Activated CD4-positive, CD25-positive, alpha-beta regulatory T cell treated with anti-CD3 and anti-CD28 coated beads, Interleukin-2, amount 50 U/mL, for 16 hours (primary cell): ENCODE results near the gene NOS1AP.
"Not testable (repeated sequence)": the region's sequence is repeated elsewhere in the genome, so short reads cannot be mapped to it uniquely, and the experiment has no call there.

Experiments
- DNase-seq: peaks from one replicate; pipeline ENCODE4 v3.0.0-alpha.2; 2020; ENCODE audit warnings: low read depth, low spot score

The NOS1AP gene

DNA sequence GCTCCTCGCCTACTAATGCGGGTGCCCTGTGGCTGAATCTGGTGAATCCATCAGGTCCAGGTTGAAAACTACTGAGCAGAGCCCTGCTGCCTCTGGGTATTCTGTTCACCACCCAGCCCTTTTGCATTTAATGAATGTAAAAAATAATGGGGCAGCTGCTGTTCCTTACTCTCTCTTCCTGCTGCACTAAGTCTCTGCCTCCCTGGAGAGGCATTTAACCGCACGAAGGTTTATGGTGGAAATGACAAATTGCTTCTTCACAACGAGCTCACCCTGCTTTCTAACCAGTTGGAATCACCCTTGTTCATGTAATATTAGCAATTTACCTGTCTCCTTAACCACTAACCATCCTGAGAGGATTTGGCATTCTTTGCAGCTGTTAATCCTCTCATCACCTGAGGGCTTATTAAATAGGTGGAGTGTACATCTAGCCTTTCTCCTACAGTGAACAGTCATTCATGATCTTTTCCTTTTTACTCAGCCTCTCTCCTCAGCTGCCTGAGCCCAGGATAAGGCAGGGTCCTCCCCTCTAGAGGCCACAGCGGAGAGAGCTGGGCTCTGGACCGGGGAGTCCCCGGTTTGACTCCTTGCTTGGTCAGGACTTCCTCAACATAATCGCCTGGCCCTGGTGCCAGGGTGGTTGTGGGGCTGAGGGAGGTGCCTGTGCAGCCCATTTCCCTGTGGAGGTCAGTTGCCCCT is 97.6 kb downstream of the NOS1AP start:
- no peak for DNase-seq

DNA sequence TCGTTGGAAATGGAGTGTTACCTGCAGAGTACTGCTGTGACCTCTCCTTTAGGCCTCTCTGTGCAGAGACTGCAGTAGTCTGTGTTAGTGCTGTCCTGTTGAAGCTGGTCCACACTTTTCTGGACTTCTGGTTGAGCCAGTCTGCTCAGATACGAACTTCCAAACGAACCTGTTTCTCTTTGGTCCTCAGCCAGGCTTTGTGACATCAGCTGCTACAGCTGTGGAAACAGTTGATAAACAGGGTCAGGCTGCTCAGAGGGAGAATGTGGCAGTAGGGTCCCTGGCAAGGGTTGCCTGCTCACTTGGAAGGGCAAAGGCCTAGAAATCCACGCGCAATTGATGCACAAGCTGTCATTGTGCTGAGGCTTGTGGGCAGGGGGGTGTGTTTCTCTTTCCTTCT is 98.8 kb downstream of the NOS1AP start:
- DNase-seq, result no peak

DNA sequence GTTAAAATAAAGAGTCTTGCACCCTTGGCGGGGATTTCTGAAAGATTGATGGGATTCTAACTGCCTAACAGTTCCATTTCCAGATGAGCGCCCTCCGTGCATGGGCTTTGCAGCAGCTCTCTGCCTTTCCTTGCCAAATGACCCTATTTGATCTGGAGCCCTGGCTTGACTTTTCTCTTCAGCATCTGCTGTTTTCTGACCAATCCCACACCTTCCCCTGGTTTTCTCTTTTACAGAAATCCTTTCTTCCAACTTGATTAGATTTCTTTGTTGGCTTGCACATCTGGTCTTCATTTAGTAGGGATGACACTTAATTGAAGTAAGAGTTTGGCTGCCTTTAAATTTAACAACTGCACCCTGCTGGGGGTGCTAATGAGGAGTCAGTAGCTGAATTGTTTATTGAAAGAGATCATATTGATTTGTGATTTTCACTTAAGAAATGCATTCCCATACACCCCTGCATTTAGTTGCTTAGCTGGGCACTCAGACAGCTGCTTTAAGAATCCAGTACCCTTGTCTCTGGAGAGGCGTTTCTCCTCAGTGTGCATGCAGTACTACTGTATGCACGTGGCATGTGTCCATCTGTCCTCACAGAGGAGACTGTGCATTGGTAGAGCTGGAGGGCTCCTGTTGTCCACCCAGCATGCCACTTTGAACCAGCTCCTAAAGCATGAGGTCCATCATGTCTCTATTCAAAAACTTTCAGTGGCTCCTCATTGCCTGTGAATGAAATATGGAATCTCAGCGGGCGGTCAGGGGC is 99.7 kb downstream of the NOS1AP start:
- no peak for DNase-seq

DNA sequence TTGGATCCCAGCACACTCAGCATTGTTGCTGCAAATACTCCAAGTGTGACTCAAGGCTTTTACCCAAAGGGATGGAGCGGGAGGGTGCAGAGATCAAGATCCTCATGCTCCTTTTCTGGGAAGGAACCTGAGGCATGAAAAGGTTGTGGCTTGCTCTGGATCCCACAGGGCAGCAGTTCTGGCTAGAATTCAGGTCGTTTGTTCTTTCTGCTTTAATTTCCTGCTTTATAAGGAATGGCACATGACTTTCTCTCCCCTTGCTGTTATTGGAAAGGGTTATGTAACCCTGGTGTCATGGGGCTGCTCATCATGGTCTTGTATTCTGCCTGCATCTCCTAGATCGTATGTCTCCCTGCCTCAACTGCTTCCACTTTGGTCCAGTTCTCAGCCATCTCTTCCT is 101.6 kb downstream of the NOS1AP start:
- no peak for DNase-seq

DNA sequence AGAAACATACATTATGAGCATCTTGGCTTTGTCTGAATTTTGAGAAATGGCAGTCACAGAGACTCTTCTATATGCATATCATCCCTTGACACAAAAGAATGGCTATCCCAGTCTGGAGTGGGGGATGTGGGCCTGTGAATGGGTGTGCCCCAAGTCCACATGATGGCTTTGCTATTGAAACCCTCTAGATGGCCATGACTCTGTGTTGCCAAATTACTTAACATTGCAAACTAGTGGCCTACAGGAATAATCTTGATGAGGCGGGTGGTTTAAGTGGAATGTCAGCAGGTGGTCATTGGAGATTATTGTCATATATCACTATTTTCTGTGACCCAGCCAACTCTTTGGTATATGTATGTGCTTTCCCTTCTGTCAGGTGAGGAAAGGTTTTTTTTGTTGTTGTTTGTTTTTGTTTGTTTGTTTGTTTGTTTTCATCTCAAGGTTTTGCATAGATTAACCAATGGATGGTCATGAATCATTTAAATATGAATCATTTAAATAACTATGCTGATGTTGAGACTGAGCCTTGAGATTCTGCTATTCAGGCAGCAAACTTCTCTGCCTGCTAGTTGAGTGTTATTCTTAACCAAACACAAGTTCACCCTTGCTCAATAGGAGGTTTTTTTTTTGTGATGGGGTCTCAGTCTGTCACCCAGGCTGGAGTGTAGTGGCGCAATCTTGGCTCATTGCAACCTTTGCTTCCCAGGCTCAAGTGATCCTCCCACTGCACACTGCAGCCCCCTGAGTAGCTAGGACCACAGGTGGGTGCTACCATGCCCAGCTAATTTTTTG is 103.0 kb downstream of the NOS1AP start:
- DNase-seq, result no peak

DNA sequence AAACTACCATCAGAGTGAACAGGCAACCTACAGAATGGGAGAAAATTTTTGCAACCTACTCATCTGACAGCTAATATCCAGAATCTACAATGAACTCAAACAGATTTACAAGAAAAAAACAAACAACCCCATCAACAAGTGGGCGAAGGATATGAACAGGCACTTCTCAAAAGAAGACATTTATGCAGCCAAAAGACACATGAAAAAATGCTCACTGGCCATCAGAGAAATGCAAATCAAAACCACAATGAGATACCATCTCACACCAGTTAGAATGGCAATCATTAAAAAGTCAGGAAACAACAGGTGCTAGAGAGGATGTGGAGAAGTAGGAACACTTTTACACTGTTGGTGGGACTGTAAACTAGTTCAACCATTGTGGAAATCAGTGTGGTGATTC is 104.1 kb downstream of the NOS1AP start:
- DNase-seq, result not testable (repeated sequence)

DNA sequence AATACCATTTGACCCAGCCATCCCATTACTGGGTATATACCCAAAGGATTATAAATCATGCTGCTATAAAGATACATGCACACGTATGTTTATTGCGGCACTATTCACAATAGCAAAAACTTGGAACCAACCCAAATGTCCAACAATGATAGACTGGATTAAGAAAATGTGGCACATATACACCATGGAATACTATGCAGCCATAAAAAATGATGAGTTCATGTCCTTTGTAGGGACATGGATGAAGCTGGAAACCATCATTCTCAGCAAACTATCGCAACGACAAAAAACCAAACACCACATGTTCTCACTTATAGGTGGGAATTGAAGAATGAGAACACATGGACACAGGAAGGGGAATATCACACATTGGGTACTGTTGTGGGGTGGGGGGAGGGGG is 104.5 kb downstream of the NOS1AP start:
- DNase-seq, result not testable (repeated sequence)

DNA sequence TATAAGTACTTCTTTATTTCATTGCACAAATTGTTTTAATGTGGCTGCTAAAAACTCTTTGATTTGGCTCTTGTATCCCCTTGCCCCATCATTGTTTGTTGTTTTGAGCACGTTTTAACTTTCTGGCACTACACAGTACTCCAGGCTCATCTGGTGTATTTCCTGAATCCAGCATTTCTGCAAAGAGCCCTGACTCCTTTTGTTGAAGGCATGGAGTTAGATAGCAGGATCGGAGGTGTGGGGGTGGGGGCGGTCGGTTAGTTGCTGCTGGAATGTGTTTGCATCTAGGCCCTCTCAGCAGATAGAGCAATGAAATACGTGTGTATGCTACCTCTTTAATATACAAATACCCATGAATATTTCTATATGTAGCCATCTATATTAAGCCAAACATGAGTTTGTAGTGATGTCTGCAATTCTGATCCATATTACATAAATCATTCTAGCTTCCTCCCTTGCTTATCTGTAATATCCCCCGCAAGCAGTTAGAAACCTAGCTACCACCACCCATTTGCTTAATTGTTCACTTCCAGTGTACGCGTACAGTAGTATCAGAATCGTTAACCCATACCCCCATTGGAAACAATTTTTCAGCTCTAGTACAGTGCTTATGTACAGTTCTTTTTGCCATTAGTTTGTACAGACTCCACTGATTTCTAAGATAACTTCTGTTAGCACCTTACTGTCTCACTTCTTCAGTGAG is 106.0 kb downstream of the NOS1AP start:
- no peak for DNase-seq

DNA sequence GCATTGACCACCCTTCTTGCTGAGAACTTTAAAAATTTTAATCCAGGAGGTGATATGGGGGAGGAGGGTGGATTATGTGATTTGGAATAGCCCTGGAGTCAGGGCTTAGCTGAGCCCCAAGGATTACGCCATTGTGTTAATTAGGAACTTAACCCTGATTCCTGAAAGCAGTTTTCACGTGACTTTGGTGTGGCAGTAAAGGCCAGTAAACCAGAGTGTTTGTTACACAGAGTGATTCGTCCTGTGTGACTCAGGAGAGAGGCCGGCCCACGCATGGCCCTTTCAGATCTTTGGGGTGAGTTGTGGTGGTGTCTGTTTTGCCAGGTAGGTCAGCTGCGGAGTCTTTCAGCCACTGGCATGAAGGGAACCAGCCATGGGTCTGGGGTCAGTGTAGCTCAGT is 107.6 kb downstream of the NOS1AP start:
- no peak for DNase-seq

DNA sequence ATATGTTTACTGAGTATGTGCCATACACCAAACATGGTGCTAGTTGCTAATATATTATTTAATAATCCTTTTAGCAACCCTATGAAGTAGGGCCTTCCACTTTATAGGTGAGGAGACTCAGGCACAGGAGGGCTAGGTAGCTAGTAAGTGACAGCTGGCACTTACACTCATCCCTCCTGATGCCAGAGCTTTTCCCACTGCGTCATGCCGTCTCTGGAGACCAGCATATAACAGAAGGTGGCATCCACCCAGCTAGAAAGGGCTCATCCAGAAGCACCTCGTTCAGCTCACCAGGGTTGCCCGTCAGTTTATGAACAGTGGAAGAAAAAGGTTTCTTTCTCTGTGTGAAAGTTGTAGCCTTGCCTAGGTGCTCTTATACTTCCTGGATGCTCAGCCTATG is 108.9 kb downstream of the NOS1AP start:
- no peak for DNase-seq

DNA sequence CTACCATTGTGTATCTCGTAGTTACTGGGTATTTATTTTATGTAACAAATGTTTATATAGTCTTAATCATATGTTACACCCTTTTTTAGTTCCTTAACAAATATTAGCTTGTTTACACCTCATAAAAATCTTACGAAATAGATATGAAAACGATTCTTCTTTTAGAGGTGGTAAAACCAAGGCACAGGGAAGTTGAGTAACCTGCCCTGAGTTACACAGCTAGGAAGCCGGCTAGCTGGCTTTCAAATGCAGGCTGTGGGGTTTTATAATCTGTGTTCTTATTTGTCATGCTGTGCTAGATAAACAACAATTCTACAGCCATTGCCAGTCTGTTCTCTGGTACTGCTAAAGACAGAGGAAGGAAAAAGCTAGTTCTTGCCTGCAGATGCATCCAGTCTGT is 109.6 kb downstream of the NOS1AP start:
- DNase-seq, result no peak

DNA sequence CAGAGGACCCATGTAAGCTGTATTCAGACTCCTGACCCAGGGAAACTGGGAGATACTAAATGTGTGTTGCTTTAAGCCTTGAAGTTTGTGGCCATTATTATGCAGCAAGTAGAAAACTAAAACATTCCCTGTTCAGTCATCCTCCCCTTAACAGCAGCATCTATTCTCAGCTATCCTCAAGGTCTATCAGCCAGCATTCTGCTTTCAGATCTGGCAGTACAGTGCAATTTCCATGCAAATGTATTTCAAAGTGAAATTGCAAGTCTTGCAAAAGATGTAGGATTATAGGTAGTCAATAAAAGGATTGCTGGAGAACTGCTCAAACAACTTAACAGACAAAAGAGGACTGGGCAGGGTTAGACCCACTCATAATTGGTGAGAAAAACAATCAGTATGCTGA is 111.3 kb downstream of the NOS1AP start:
- DNase-seq, result no peak

DNA sequence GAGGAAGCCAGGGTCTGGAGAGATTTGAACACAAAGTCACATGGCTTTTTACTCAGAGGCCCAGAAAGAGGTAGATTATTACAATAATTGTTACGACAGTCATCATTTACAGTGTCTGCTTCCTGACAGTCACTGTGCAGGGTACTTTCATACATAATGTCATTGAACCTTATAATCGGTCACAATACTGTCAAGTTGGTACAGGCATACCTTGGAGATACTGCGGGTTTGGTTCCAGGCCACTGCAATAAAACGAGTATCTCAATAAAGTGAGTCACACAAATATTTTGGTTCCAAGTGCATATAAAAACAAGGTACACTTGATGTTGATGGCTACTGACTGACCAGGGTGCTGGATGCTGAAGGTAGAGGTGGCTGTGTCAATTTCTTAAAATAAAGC is 112.6 kb downstream of the NOS1AP start:
- DNase-seq, result no peak

DNA sequence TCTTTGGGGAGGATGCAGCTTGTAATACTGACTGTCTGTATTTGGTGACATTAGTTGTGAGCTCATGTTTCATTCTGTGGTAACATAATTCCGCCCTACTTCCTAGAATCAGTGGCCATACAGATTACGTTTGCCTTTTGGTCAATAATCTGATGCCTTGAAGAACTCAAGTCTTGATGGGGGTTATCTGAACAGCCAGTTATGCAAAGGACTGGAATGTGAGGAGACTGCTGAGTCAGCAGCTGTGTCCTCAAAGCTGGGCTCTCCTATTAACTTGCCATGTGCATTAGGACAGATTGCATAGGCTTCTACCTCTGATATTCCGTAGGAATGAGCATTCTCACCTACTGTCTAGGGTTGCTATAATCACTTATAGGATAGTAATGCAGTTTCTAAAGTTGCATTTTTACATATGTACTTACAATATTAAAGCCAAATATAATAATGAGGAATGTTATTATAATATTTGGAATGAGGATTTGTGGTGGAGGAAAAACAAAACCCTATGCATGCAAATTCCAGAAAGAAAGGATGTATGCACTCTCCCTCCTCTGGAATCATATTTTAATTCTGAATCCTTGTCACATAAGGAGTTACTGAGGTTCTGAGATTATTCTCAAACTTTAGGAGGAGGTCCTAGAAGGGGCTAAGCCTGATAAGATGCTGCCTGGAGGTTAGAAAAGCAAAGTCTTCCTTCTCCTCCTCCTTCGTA is 116.0 kb downstream of the NOS1AP start:
- DNase-seq, result no peak

DNA sequence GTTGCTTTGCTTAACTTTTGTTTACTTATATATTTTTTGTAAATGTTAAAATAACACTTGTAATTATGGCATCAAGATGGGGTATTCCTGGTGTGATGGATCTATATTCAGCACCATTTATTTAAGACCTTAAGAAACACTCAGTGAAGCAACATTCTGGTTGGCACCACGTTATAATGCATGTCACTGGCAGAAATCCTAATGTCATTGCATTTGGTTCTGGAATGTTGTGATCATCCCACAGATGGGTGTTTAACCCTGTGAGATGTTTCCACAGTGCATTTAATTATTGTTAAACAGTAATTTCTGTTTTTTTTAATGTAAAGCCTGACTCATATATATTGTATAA is 116.5 kb downstream of the NOS1AP start:
- no peak for DNase-seq

DNA sequence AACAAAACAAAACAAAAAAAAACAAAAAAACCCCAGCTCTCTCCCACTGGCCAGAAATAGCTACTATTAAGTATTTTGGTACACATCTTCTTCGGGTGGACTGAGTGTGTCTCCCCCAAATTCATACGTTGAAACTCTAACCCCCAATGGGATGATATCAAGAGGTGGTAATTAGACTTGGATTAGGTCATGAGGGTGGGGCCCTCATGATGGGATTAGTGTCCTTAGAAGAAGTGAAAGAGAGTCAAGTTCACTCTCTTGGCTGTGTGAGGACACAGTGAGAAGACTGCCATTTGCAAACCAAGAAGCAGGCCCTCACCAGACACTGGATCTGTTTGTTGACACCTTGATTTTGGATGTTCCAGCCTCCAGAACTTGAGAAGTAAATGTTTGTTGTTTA is 116.9 kb downstream of the NOS1AP start:
- no peak for DNase-seq

DNA sequence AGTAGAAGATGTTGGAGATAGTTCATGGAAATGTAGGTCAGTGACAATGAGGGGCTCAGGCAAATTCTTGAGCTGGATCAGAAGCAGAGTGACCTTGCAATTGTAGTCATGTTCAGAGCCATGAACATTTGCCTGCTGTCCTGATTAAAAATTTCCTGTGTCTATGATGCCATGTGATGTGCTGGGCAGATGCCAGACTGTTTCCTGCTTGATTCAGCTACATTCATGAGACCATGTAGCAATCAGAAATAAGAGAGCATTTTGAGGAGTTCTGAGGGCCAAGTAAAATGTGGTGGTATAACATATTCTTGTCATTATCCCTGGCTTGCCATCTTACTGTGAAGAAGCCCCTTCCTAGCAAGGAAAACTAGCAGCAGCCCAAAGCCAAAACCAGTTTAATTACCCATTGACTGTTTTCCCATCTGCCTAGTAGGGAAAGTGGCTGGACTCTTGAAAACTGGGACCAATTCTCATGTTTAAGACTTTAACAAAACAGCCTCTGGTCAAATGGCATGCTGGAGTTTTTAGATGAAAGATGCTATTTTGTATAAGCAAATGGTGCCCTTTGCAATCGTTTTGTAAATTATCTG is 118.3 kb downstream of the NOS1AP start:
- no peak for DNase-seq

DNA sequence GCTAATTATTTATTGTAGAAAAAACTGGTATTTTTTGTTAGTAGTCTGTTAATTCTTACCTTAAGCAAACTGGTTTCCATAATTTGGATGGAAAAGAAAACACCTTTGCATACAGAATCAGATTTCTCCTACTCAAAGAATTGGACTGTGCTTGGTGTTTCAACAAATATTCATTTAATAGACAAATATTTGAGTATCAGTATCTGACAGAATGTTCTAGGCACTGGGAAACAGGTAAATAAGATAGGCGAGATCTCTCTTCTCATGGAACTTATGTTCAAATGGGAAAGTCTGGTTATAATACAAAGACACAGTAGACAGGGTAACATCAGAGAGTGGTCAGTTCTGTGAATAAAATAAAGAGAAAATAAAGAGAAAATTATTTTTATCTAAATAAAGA is 119.9 kb downstream of the NOS1AP start:
- DNase-seq, result no peak

DNA sequence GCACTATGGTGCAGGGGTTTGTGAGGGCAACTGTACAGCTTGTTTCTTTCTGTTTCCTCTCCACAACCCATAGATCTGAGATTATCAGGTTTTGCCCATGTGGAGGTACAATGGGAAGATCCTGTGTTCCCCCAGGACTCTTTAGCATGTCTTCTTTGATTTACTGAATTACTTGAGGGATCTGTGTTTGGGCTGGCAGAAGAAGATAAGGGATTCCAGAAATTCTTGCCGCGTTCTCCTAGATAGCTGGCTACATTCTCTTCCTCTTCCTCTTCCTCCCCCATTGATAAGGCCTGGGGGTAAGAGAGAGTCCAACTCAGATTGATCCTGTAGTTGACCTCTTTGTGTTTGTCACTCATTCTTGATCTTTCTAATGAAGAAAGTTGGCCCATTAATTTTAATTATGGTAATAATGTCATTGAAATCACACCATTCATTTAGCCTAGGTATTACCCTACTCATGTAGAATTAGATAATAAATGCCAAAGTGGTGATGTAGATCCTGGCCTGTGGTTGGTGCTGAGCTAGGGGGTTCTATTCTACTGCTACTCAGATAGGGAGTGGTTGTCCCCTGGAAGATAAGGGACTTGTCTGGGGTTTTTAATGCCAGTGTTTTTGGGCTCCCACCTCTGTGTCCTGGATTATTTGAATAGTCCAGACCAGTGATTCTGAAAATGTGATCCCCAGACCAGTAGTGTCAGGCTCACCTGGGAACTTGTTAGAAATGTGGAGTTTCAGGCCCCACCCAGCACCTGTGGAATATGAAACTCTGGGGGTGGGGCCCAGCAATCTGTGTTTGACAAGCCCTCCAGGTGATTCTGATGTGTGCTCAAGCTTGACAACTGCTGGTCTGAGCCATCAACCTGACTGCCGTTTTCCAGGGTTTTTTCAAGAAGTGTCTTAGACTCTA is 122.2 kb downstream of the NOS1AP start:
- DNase-seq, result no peak

DNA sequence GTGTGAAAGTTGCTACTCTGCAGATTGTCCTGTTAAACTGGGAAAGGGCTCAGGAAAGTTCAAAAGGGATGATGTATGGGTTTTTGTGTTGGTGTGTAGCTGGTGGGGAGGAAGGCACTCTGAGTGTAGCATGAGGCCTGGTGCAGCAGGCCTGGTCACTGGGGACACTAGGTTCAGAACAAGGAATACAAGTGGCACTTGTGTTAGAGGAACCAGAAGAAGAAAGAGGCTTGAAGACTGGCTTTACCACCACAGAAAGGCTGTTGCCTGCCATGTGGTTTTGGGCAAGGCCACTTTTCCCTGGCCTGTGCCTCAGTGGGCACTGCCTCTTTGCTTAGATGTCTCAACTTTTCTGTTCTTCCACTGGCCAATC is 122.8 kb downstream of the NOS1AP start:
- no peak for DNase-seq
